ENCODE measurements around the gene MUC6.

Gene MUC6

DNA sequence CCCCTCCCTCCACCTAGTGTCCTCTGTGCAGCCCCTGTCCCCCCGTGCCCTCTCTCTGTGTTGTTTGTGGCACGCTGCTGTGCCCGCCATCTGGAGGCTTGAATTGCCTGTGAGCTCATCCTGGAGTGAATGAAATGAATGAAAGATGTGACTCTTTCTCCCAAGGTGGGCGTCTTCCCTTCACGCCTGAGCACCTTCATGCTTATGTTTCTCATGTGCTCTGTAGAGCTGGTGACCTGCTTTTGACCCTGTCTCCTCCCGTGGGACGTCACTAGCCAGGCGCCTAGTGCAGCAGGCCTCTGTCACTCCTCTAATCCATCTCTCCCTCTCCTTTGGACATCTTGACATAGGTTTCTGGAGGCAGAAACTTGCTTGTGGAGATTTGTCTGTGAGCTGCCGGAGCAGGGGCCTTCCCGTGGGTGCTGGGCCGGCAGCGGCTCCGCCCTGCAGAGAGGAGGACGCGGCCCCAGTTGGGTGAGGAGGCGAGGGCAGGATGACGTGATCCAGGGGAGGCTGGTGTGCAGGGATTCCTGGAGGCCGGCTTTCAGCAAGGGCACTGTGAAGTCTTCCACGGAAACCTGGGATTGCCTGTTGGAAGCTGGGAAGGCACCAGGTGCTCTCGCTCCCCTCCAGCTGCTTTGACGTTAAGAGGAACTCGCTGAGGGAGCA is 40.6 kb downstream of the MUC6 start (continued):
- TF ChIP-seq, protein P1, sequence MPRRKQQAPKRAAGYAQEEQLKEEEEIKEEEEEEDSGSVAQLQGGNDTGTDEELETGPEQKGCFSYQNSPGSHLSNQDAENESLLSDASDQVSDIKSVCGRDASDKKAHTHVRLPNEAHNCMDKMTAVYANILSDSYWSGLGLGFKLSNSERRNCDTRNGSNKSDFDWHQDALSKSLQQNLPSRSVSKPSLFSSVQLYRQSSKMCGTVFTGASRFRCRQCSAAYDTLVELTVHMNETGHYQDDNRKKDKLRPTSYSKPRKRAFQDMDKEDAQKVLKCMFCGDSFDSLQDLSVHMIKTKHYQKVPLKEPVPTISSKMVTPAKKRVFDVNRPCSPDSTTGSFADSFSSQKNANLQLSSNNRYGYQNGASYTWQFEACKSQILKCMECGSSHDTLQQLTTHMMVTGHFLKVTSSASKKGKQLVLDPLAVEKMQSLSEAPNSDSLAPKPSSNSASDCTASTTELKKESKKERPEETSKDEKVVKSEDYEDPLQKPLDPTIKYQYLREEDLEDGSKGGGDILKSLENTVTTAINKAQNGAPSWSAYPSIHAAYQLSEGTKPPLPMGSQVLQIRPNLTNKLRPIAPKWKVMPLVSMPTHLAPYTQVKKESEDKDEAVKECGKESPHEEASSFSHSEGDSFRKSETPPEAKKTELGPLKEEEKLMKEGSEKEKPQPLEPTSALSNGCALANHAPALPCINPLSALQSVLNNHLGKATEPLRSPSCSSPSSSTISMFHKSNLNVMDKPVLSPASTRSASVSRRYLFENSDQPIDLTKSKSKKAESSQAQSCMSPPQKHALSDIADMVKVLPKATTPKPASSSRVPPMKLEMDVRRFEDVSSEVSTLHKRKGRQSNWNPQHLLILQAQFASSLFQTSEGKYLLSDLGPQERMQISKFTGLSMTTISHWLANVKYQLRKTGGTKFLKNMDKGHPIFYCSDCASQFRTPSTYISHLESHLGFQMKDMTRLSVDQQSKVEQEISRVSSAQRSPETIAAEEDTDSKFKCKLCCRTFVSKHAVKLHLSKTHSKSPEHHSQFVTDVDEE (CRISPR knock-in tag; IDR thresholded peaks at IDR 0.05), result no peak
- TF ChIP-seq GLIS3 (CRISPR knock-in tag; IDR thresholded peaks at IDR 0.05), result no peak
- TF ChIP-seq ISL1 (CRISPR knock-in tag; IDR thresholded peaks at IDR 0.05), result no peak
- TF ChIP-seq CSDC2 (CRISPR knock-in tag; IDR thresholded peaks at IDR 0.05), result no peak
- TF ChIP-seq ESRRG (CRISPR knock-in tag; IDR thresholded peaks at IDR 0.05), result no peak

DNA sequence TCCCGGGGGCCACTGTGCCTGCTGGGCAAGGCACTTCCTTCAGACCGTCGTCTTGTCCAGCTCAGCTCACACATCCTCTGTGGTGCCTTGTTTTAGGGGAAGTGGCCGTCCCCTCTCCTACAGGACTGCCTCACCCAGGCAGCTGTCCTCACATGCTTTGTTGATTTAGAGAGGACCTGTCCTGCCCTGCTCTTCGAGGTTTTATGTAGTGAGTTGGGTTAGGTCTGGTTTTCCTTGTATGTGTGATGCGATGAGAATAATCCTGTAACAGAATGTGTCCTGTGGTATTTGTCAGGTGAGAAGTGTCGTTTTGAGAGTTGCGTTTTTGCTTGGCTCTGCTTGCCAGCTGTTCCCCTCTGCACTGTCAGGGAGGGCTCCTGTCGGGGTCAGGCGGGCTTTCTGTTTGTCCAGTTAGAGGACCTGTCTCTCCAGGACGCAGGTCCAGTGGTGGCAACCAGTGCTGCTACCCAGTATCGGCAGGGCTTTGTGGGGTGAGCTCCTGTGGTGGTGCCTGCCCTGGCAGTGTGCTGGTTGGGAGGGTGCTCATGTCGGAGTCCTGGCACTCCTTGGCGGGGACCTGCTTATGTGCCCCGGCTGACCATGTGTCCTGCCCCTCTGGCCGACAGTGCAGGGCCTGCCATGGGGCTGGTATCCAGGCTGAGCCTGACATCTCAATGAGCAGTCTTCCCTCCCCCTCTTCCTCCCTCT is 41.3 kb downstream of the MUC6 start:
- TF ChIP-seq, protein P2, sequence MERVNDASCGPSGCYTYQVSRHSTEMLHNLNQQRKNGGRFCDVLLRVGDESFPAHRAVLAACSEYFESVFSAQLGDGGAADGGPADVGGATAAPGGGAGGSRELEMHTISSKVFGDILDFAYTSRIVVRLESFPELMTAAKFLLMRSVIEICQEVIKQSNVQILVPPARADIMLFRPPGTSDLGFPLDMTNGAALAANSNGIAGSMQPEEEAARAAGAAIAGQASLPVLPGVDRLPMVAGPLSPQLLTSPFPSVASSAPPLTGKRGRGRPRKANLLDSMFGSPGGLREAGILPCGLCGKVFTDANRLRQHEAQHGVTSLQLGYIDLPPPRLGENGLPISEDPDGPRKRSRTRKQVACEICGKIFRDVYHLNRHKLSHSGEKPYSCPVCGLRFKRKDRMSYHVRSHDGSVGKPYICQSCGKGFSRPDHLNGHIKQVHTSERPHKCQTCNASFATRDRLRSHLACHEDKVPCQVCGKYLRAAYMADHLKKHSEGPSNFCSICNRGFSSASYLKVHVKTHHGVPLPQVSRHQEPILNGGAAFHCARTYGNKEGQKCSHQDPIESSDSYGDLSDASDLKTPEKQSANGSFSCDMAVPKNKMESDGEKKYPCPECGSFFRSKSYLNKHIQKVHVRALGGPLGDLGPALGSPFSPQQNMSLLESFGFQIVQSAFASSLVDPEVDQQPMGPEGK (CRISPR knock-in tag; IDR thresholded peaks at IDR 0.05; ENCODE audit: borderline replicate concordance), result no peak
- TF ChIP-seq, protein P3, sequence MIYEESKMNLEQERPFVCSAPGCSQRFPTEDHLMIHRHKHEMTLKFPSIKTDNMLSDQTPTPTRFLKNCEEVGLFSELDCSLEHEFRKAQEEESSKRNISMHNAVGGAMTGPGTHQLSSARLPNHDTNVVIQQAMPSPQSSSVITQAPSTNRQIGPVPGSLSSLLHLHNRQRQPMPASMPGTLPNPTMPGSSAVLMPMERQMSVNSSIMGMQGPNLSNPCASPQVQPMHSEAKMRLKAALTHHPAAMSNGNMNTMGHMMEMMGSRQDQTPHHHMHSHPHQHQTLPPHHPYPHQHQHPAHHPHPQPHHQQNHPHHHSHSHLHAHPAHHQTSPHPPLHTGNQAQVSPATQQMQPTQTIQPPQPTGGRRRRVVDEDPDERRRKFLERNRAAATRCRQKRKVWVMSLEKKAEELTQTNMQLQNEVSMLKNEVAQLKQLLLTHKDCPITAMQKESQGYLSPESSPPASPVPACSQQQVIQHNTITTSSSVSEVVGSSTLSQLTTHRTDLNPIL (CRISPR knock-in tag; IDR thresholded peaks at IDR 0.05; ENCODE audit: low read depth), result no peak
- no peak for TF ChIP-seq ZFP30 (CRISPR knock-in tag; IDR thresholded peaks at IDR 0.05)
- TF ChIP-seq PPARA (CRISPR knock-in tag; IDR thresholded peaks at IDR 0.05; ENCODE audit: borderline replicate concordance), result no peak
- no peak for TF ChIP-seq ZNF565 (CRISPR knock-in tag; conservative IDR thresholded peaks at IDR 0.05; ENCODE audit: low read depth)
- TF ChIP-seq ZNF70 (CRISPR knock-in tag; IDR thresholded peaks at IDR 0.05), result no peak
- no peak for TF ChIP-seq TOX (CRISPR knock-in tag; IDR thresholded peaks at IDR 0.05; ENCODE audit: borderline replicate concordance)
- no peak for TF ChIP-seq GLIS3 (CRISPR knock-in tag; IDR thresholded peaks at IDR 0.05)
- no peak for TF ChIP-seq ZNF8 (CRISPR knock-in tag; IDR thresholded peaks at IDR 0.05)
- TF ChIP-seq, protein P4, sequence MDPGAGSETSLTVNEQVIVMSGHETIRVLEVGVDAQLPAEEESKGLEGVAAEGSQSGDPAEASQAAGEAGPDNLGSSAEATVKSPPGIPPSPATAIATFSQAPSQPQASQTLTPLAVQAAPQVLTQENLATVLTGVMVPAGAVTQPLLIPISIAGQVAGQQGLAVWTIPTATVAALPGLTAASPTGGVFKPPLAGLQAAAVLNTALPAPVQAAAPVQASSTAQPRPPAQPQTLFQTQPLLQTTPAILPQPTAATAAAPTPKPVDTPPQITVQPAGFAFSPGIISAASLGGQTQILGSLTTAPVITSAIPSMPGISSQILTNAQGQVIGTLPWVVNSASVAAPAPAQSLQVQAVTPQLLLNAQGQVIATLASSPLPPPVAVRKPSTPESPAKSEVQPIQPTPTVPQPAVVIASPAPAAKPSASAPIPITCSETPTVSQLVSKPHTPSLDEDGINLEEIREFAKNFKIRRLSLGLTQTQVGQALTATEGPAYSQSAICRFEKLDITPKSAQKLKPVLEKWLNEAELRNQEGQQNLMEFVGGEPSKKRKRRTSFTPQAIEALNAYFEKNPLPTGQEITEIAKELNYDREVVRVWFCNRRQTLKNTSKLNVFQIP (CRISPR knock-in tag; IDR thresholded peaks at IDR 0.05; ENCODE audit: borderline replicate concordance, low read depth), result no peak
- TF ChIP-seq RARB (CRISPR knock-in tag; IDR thresholded peaks at IDR 0.05), result no peak
- ATAC-seq, result peak; percentile 51

DNA sequence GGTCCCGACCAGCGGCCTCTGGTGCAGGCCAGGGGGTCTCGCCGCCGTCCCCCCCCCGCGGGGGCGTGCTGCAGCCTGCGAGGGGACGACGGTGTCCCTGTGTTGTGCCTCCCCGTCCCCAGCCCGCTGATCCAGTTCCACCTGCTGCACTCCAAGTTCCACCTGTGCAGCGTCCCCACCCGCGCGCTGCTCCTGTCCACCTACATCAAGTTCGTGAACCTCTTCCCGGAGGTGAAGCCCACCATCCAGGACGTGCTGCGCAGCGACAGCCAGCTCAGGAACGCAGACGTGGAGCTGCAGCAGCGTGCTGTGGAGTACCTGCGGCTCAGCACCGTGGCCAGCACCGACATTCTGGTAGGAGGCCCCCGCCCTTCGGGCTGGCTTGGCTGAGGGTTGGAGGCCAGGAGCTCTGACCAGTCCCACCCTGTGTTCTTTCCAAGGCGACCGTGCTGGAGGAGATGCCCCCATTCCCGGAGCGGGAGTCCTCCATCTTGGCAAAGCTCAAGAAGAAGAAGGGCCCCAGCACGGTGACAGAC is 42.8 kb downstream of the MUC6 start:
- ATAC-seq, result no peak
- no peak for TF ChIP-seq ZNF8 (CRISPR knock-in tag; IDR thresholded peaks at IDR 0.05)
- no peak for TF ChIP-seq TCF4 (CRISPR knock-in tag; IDR thresholded peaks at IDR 0.05; ENCODE audit: borderline replicate concordance)
- TF ChIP-seq, protein P5, sequence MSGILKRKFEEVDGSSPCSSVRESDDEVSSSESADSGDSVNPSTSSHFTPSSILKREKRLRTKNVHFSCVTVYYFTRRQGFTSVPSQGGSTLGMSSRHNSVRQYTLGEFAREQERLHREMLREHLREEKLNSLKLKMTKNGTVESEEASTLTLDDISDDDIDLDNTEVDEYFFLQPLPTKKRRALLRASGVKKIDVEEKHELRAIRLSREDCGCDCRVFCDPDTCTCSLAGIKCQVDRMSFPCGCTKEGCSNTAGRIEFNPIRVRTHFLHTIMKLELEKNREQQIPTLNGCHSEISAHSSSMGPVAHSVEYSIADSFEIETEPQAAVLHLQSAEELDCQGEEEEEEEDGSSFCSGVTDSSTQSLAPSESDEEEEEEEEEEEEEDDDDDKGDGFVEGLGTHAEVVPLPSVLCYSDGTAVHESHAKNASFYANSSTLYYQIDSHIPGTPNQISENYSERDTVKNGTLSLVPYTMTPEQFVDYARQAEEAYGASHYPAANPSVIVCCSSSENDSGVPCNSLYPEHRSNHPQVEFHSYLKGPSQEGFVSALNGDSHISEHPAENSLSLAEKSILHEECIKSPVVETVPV (CRISPR knock-in tag; IDR thresholded peaks at IDR 0.05), result no peak
- no peak for TF ChIP-seq ISL1 (CRISPR knock-in tag; IDR thresholded peaks at IDR 0.05)
- TF ChIP-seq, protein P4 (CRISPR knock-in tag; IDR thresholded peaks at IDR 0.05; ENCODE audit: borderline replicate concordance, low read depth), result no peak
- TF ChIP-seq, protein P1 (CRISPR knock-in tag; IDR thresholded peaks at IDR 0.05), result no peak
- TF ChIP-seq, protein P3 (CRISPR knock-in tag; IDR thresholded peaks at IDR 0.05; ENCODE audit: low read depth), result no peak
- no peak for TF ChIP-seq SNAI2 (CRISPR knock-in tag; IDR thresholded peaks at IDR 0.05)
- TF ChIP-seq ESRRG (CRISPR knock-in tag; IDR thresholded peaks at IDR 0.05), result no peak
- no peak for TF ChIP-seq ZFP3 (CRISPR knock-in tag; IDR thresholded peaks at IDR 0.05)
- no peak for TF ChIP-seq CSDC2 (CRISPR knock-in tag; IDR thresholded peaks at IDR 0.05)
- no peak for TF ChIP-seq OSR1 (CRISPR knock-in tag; IDR thresholded peaks at IDR 0.05)
- no peak for TF ChIP-seq ZNF565 (CRISPR knock-in tag; conservative IDR thresholded peaks at IDR 0.05; ENCODE audit: low read depth)

Measured in SK-N-SH treated with all-trans-retinoic acid at 6 μM for 48 hours (cell line).